ENCODE measurements around the gene RAB25.

DNA sequence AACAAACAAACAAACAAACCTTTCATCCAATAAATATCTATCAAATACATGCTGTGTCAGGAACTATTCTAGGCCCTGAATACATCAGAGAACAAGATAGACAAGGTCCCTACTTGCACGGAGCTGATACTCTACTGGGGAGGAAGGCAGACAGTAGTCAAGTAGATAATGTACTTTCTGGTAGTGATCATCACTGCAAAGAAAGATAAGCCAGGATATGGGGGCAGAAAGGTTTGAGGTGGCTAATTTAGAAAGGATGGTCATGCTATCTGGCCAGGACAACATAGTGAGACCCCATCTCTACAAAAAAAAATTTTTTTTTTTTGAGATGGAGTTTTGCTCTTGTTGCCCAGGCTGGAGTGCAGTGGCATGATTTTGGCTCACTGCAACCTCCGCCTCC, 30.6 kb downstream of the RAB25 start:
- no peak for TF ChIP-seq CTCF (IDR thresholded peaks at IDR 0.05)
- TF ChIP-seq ZFX (IDR thresholded peaks at IDR 0.05; ENCODE audit: borderline replicate concordance) = no peak

All from 22Rv1 (cell line).